Tibial artery (tissue), 4 donors: Measurements from ENCODE around the gene LRFN2.

Experiments
- DNase-seq, 2 donors: peaks; one replicate each; pipeline ENCODE4 v3.0.0-alpha.2; 2019
- H3K27ac ChIP-seq, 2 donors: fragments of 200-600 bp; sonication (generic) in 1 of 2; 1 replicate in 1 of 2; 2 replicates in 1 of 2; pipeline ENCODE4 v1.5.1; 2018 to 2019; ENCODE audit warnings: mild to moderate bottlenecking in 1 of 2
- H3K27me3 ChIP-seq, 2 donors: fragments of 200-600 bp; sonication (generic) in 1 of 2; one replicate each; pipeline versions ENCODE4 v1.5.1 to v1.6.0; 2016 to 2019
- H3K36me3 ChIP-seq, 3 donors: fragments of 200-600 bp; sonication (generic) in 2 of 3; one replicate each; pipeline ENCODE4 v1.5.1; 2016 to 2019; ENCODE audit warnings: mild to moderate bottlenecking in 2 of 3
- H3K4me1 ChIP-seq, 4 donors: fragments of 200-600 bp; sonication (generic) in 2 of 4; 1 replicate in 3 of 4; 2 replicates in 1 of 4; pipeline ENCODE4 v1.5.1; 2016 to 2019
- H3K4me3 ChIP-seq, 2 donors: fragments of 200-600 bp; sonication (generic) in 1 of 2; 1 replicate in 1 of 2; 2 replicates in 1 of 2; pipeline ENCODE4 v1.5.1; 2018 to 2019; ENCODE audit warnings: mild to moderate bottlenecking in 2 of 2
- H3K9me3 ChIP-seq, 3 donors: fragments of 200-600 bp; sonication (generic) in 1 of 3; one replicate each; pipeline ENCODE4 v1.5.1; 2016 to 2019
- intact Hi-C: fragments of 100-400 bp; cut with DNase I; formaldehyde crosslinking; loops from one replicate; pipeline ENCODE4 v1.15.0; 2023; ENCODE audit warnings: low total_unique reads
- TF ChIP-seq, protein P1 (sequence below), 2 experiments: fragments of 200-600 bp in 1 of 2; fragments of 450-650 bp in 1 of 2; IDR thresholded peaks; one replicate each; pipeline ENCODE4 v1.5.1; 2017 to 2019; ENCODE audit warnings: antibody characterized with exemption in 2 of 2, mild to moderate bottlenecking in 1 of 2, moderate library complexity in 1 of 2

LRFN2 gene

DNA sequence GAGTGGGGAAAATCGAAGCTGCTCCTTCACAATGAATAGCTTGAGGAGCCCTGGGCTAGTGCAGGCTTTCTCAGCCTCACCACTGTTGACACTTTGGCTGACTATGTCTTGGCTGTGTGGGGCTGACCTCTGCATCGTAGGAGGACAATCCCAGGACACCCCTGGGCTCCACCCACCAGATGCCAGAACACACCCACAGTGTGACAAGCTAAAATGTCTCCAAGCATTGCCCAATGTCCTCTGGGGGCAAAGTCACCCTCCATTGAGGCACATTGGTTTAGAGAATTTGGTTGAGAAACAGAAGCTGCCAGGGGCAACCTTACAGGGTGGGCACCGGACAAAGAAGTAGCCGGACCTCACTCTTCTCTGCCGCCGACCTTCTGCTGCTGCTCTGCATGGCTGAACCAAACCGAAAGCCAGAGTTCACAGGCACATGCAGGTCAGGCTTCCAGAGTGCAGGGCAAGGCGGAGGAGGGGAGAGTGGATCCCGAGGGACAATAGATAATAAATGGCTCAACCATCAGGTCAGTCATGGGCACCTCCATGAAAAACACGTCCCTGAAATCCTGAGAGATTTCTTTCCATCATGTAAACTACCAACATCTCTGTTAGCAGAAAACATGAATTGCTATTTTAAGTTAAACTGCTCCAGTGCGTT, 189.0 kb downstream of the LRFN2 start:
- DNase-seq = no peak
- Histone ChIP-seq H3K27me3 (no peaks in the 10 kb centered on the region), H3K9me3 (no peaks in the 10 kb centered on the region), H3K36me3 (no peaks in the 10 kb centered on the region), H3K4me3 (no peak overlapping the region), H3K27ac (no peak overlapping the region), H3K4me1 (no peaks in the 10 kb centered on the region)
- TF ChIP-seq, protein P1, sequence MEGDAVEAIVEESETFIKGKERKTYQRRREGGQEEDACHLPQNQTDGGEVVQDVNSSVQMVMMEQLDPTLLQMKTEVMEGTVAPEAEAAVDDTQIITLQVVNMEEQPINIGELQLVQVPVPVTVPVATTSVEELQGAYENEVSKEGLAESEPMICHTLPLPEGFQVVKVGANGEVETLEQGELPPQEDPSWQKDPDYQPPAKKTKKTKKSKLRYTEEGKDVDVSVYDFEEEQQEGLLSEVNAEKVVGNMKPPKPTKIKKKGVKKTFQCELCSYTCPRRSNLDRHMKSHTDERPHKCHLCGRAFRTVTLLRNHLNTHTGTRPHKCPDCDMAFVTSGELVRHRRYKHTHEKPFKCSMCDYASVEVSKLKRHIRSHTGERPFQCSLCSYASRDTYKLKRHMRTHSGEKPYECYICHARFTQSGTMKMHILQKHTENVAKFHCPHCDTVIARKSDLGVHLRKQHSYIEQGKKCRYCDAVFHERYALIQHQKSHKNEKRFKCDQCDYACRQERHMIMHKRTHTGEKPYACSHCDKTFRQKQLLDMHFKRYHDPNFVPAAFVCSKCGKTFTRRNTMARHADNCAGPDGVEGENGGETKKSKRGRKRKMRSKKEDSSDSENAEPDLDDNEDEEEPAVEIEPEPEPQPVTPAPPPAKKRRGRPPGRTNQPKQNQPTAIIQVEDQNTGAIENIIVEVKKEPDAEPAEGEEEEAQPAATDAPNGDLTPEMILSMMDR (IDR thresholded peaks at IDR 0.05) = no peak
- intact Hi-C loops = no loop called here

DNA sequence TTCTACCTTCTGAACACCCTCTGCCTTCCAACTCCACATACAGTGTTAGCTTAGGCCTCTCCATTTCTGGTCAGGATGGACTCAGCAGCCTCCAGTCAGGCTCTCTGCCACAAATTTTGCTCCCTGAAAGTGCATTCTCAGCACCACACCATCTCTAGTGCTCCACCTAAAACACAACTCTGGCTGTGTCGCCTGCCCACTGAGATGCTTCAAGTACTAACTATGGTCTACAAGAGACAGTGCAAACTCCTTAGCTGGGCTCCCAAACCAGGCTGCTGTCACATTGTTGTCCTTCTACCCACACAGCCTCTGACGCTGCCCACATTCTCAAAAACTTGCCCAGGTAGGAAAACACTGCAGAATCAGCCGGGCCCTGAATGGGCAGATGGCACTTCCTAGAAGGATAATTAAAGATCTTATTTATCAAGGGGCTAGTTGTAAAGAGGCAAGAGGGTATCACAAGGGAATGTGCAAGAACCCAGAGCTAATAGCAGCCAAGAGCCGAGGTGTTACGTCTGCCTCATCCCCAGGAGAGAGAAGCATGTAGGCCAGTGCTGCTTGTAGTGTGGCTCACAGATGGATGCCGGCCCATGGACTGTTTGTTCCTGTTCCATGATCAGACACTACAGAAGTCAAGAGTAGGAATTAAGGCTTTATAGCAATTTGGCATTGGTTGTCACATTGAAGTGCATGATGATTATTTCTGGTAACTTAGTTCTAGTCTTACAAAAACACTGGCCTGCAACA, 189.7 kb downstream of the LRFN2 start:
- Histone ChIP-seq H3K27me3 (peaks cover 0 to 2% of the 10 kb centered on the region in 2 donors), H3K27ac (no peak overlapping the region), H3K4me3 (no peak overlapping the region), H3K4me1 (no peaks in the 10 kb centered on the region), H3K9me3 (no peaks in the 10 kb centered on the region), H3K36me3 (no peaks in the 10 kb centered on the region)
- TF ChIP-seq, protein P1 (IDR thresholded peaks at IDR 0.05) = no peak
- no peak for DNase-seq
- intact Hi-C loops = no loop called here

DNA sequence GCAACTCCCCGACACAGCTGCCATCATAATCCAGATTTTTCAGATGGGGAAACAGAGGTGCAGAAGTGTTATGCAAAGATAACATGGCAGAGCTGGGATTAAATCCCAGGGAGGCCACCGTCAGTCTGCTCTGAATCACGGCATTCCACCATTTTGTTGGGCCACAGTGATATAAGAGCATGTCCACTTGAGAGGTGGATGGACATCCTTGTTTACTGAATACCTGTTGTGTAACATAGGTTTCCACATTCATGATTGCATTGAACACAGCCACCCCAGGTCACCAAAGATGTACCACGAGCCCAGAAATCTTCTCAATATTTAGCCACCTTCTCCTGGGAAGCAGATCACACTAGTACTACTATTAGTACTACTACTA, 191.5 kb downstream of the LRFN2 start:
- no peak overlapping the region for H3K4me3 ChIP-seq
- no peaks in the 10 kb centered on the region for H3K4me1 ChIP-seq
- no peak for DNase-seq
- intact Hi-C loops = no loop called here
- no peaks in the 10 kb centered on the region for H3K36me3 ChIP-seq
- TF ChIP-seq, protein P1 (IDR thresholded peaks at IDR 0.05) = no peak
- H3K27ac ChIP-seq = no peak overlapping the region
- H3K9me3 ChIP-seq = no peaks in the 10 kb centered on the region
- peaks cover 0 to 19% of the 10 kb centered on the region in 2 donors for H3K27me3 ChIP-seq

DNA sequence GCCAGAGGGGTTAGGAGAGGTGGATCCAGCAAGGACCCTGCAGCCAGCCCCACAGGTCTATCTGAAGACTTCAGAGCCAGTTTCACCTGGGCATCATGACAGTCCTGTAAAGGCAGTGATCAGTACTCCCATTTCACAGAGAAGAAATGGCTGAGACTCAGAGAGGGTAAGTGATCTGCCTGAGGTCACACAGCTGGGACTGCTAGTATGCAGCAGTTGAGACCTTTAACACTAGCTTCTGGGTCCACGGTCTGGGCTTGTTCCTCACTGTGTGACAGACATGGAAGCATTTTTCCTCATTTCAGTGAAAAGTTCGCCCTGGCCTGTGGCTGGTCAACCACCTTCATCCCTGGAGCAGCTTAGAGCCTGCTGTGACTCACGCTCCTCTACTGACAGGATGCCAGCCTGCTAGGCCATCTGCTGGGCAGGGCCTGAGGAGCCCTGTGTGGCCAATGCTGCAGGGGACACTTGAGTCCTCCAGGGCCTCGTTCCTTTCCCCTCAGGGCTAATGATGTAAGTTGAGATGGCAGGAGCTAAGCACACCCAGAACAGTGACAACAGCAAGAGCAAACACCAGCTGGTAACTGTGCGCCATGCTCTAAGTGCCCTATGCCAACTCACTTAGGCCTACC, 192.0 kb downstream of the LRFN2 start:
- Histone ChIP-seq H3K27ac (no peak overlapping the region), H3K36me3 (no peaks in the 10 kb centered on the region), H3K9me3 (no peaks in the 10 kb centered on the region), H3K4me3 (no peak overlapping the region), H3K4me1 (no peaks in the 10 kb centered on the region), H3K27me3 (peaks cover 0 to 23% of the 10 kb centered on the region in 2 donors)
- intact Hi-C loops = no loop called here
- TF ChIP-seq, protein P1 (IDR thresholded peaks at IDR 0.05) = no peak
- DNase-seq = no peak

DNA sequence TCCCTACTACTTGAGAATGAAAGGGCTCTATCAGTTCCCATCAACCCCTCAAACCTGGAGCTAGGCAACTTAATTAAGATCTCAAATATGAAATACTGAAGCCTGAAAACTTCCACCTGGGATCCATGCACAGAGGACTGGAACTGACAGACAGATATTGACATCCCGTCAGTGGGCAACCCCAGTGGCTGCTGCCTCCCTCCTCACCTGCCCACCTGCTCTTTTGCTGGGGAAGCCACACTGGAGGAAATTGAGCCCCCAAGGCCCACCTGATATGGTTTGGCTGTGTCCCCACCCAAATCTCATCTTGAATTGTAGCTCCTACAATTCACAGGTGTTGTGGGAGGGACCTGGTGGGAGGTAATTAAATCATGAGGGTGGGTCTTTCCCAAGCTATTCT, 192.8 kb downstream of the LRFN2 start:
- Histone ChIP-seq H3K9me3 (no peaks in the 10 kb centered on the region), H3K4me1 (no peaks in the 10 kb centered on the region), H3K36me3 (no peaks in the 10 kb centered on the region), H3K27me3 (peaks cover 0 to 23% of the 10 kb centered on the region in 2 donors), H3K27ac (no peak overlapping the region), H3K4me3 (no peak overlapping the region)
- intact Hi-C loops = no loop called here
- TF ChIP-seq, protein P1 (IDR thresholded peaks at IDR 0.05) = no peak
- DNase-seq = no peak
